ENCODE data around the gene SPOCK2.

DNA sequence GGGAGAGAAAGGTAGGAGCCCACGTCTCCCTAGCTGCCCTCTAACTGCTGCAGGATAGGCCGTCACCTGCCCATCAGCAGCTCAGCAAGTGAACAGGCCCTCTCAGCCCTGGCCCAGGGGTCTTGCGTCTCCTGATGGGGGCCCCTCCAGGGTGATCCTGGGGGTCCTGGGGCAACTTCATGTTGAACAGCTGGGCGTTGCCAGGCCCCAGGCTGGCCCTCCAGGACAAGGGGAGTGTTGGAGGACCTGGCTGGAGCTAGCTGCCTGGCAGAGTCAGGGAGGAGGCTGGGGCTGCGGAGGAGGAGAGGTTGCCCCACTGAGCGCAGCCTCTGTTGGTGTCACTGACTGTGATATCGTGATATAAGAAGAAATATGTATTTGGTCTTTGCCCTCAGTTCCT, 34.7 kb downstream of the SPOCK2 start:
- TF ChIP-seq, protein P1, sequence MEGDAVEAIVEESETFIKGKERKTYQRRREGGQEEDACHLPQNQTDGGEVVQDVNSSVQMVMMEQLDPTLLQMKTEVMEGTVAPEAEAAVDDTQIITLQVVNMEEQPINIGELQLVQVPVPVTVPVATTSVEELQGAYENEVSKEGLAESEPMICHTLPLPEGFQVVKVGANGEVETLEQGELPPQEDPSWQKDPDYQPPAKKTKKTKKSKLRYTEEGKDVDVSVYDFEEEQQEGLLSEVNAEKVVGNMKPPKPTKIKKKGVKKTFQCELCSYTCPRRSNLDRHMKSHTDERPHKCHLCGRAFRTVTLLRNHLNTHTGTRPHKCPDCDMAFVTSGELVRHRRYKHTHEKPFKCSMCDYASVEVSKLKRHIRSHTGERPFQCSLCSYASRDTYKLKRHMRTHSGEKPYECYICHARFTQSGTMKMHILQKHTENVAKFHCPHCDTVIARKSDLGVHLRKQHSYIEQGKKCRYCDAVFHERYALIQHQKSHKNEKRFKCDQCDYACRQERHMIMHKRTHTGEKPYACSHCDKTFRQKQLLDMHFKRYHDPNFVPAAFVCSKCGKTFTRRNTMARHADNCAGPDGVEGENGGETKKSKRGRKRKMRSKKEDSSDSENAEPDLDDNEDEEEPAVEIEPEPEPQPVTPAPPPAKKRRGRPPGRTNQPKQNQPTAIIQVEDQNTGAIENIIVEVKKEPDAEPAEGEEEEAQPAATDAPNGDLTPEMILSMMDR (optimal IDR thresholded peaks at IDR 0.05 in 1 of 3, IDR thresholded peaks at IDR 0.05 in 1 of 3, conservative IDR thresholded peaks at IDR 0.05 in 1 of 3; ENCODE audit: extremely low read depth in 1 of 3, insufficient read depth in 2 of 3, low read length in 3 of 3), result no peak
- TF ChIP-seq EZH2 (IDR thresholded peaks at IDR 0.05; ENCODE audit: low read length), result no peak
